DND-41 (cell line): ENCODE measurements around the gene GABRB3.

ENCODE experiments used
- ATAC-seq: fragments of 200-7000 bp; cut with Tn5 transposase; 3 replicates; pipeline ENCODE4 v1.9.1; 2021; ENCODE audit warnings: low read depth; ENCODE audit not compliant: insufficient read depth
- DNase-seq: peaks from one replicate; pipeline ENCODE4 v3.0.0-alpha.2; 2020
- H2AFZ ChIP-seq: 2 replicates; pipeline ENCODE4 v1.6.0; 2012; ENCODE audit warnings: low read depth, low read length
- H3K27ac ChIP-seq: 2 replicates; pipeline ENCODE4 v1.5.1; 2012; ENCODE audit warnings: low read length, inconsistent platforms
- H3K27me3 ChIP-seq: fragments of 200-600 bp; sonication (generic); 2 replicates; pipeline ENCODE4 v1.6.0; 2012; ENCODE audit warnings: low read length, mild to moderate bottlenecking, inconsistent platforms; ENCODE audit not compliant: insufficient read depth, poor library complexity
- H3K36me3 ChIP-seq: 2 replicates; pipeline ENCODE4 v1.5.1; 2012; ENCODE audit warnings: low read length, inconsistent platforms; ENCODE audit not compliant: insufficient read depth
- H3K4me1 ChIP-seq: 2 replicates; pipeline ENCODE4 v1.5.1; 2012; ENCODE audit warnings: mild to moderate bottlenecking, low read length; ENCODE audit not compliant: insufficient read depth
- H3K4me2 ChIP-seq: 2 replicates; pipeline ENCODE4 v1.6.0; 2012; ENCODE audit warnings: mild to moderate bottlenecking, moderate library complexity, low read length, inconsistent platforms; ENCODE audit not compliant: insufficient read depth
- H3K4me3 ChIP-seq, 2 experiments: fragments of 200-600 bp in 1 of 2; shearing (Covaris generic) in 1 of 2; 2 replicates each; pipeline ENCODE4 v1.5.1; 2012 to 2016; ENCODE audit warnings: inconsistent platforms in 2 of 2, low read length in 2 of 2, mild to moderate bottlenecking in 2 of 2, low read depth in 1 of 2, moderate library complexity in 1 of 2
- H3K79me2 ChIP-seq: 2 replicates; pipeline ENCODE4 v1.6.0; 2012; ENCODE audit warnings: low read length, inconsistent platforms; ENCODE audit not compliant: insufficient read depth
- H3K9ac ChIP-seq: 2 replicates; pipeline ENCODE4 v1.6.0; 2012; ENCODE audit warnings: low read depth, mild to moderate bottlenecking, inconsistent platforms, low read length, moderate library complexity
- H3K9me3 ChIP-seq: 2 replicates; pipeline ENCODE4 v1.5.1; 2012; ENCODE audit warnings: low read length, moderate library complexity, mild to moderate bottlenecking, inconsistent platforms; ENCODE audit not compliant: insufficient read depth, severe bottlenecking
- H4K20me1 ChIP-seq: 2 replicates; pipeline ENCODE4 v1.6.0; 2012; ENCODE audit warnings: low read length; ENCODE audit not compliant: insufficient read depth
- CTCF ChIP-seq: IDR thresholded peaks from 2 replicates; pipeline ENCODE4 v1.5.1; 2012; ENCODE audit warnings: borderline replicate concordance, low read length, moderate library complexity, mild to moderate bottlenecking; ENCODE audit not compliant: poor library complexity, severe bottlenecking; ENCODE audit errors: extremely low read depth
- EZH2 ChIP-seq: IDR thresholded peaks from 3 replicates; pipeline ENCODE4 v1.6.1; 2012; ENCODE audit warnings: borderline replicate concordance, low read depth, mild to moderate bottlenecking, moderate library complexity, low read length, inconsistent platforms; ENCODE audit not compliant: severe bottlenecking

Gene GABRB3

GRCh38 chr15:26639966-26640365, 132.9 kb downstream of the GABRB3 start:
- no peaks in the 10 kb centered on the region for H3K79me2 ChIP-seq
- no peak overlapping the region for H3K4me3 ChIP-seq
- no peaks in the 10 kb centered on the region for H4K20me1 ChIP-seq
- ATAC-seq (no peak), DNase-seq (no peak)
- H3K27me3 ChIP-seq = no peaks in the 10 kb centered on the region
- H3K4me1 ChIP-seq = no peaks in the 10 kb centered on the region
- H3K9ac ChIP-seq = no peak overlapping the region
- H2AFZ ChIP-seq = no peak overlapping the region
- no peak for TF ChIP-seq EZH2
- no peak for TF ChIP-seq CTCF
- H3K9me3 ChIP-seq = no peaks in the 10 kb centered on the region
- H3K36me3 ChIP-seq = no peaks in the 10 kb centered on the region
- H3K27ac ChIP-seq = no peak overlapping the region
- H3K4me2 ChIP-seq = no peak overlapping the region

GRCh38 chr15:26635614-26636013, 137.3 kb downstream of the GABRB3 start:
- H3K79me2 ChIP-seq = no peaks in the 10 kb centered on the region
- no peaks in the 10 kb centered on the region for H3K9me3 ChIP-seq
- no peak overlapping the region for H3K4me3 ChIP-seq
- no peak overlapping the region for H2AFZ ChIP-seq
- DNase-seq = no peak
- ATAC-seq = no peak
- H3K27me3 ChIP-seq = no peaks in the 10 kb centered on the region
- no peak overlapping the region for H3K4me2 ChIP-seq
- H3K9ac ChIP-seq = no peak overlapping the region
- no peaks in the 10 kb centered on the region for H4K20me1 ChIP-seq
- H3K36me3 ChIP-seq = no peaks in the 10 kb centered on the region
- H3K27ac ChIP-seq = no peak overlapping the region
- no peaks in the 10 kb centered on the region for H3K4me1 ChIP-seq
- no peak for TF ChIP-seq CTCF
- TF ChIP-seq EZH2 = no peak

GRCh38 chr15:26635105-26635504, 137.8 kb downstream of the GABRB3 start:
- Histone ChIP-seq H2AFZ (no peak overlapping the region), H3K27ac (no peak overlapping the region), H4K20me1 (no peaks in the 10 kb centered on the region), H3K79me2 (no peaks in the 10 kb centered on the region), H3K27me3 (no peaks in the 10 kb centered on the region), H3K36me3 (no peaks in the 10 kb centered on the region), H3K9ac (no peak overlapping the region), H3K9me3 (no peaks in the 10 kb centered on the region), H3K4me1 (no peaks in the 10 kb centered on the region), H3K4me2 (no peak overlapping the region), H3K4me3 (no peak overlapping the region)
- TF ChIP-seq CTCF (no peak), EZH2 (no peak)
- DNase-seq = no peak
- ATAC-seq = no peak

GRCh38 chr15:26634319-26634718, 138.5 kb downstream of the GABRB3 start:
- ATAC-seq = no peak
- H2AFZ ChIP-seq = no peak overlapping the region
- no peak overlapping the region for H3K4me2 ChIP-seq
- no peaks in the 10 kb centered on the region for H3K36me3 ChIP-seq
- no peaks in the 10 kb centered on the region for H3K27me3 ChIP-seq
- no peaks in the 10 kb centered on the region for H3K9me3 ChIP-seq
- no peaks in the 10 kb centered on the region for H3K79me2 ChIP-seq
- TF ChIP-seq CTCF = no peak
- no peak for TF ChIP-seq EZH2
- no peak overlapping the region for H3K4me3 ChIP-seq
- no peak overlapping the region for H3K27ac ChIP-seq
- no peaks in the 10 kb centered on the region for H3K4me1 ChIP-seq
- DNase-seq = no peak
- H3K9ac ChIP-seq = no peak overlapping the region
- no peaks in the 10 kb centered on the region for H4K20me1 ChIP-seq
